Neuron (in vitro differentiated cells): ENCODE measurements around the gene DNM1.

Experiments
- H2AFZ ChIP-seq: one replicate; pipeline ENCODE4 v1.6.1; 2013; ENCODE audit warnings: low read depth, mild to moderate bottlenecking, inconsistent platforms, low read length, moderate library complexity
- H3K27me3 ChIP-seq: one replicate; pipeline ENCODE4 v1.6.1; 2013; ENCODE audit warnings: low read length; ENCODE audit not compliant: insufficient read depth
- H3K36me3 ChIP-seq: one replicate; pipeline ENCODE4 v1.6.1; 2013; ENCODE audit warnings: low read length; ENCODE audit not compliant: insufficient read depth
- H3K4me1 ChIP-seq: one replicate; pipeline ENCODE4 v1.6.1; 2013; ENCODE audit warnings: low read length; ENCODE audit not compliant: insufficient read depth
- H3K4me3 ChIP-seq: 2 replicates; pipeline ENCODE4 v1.5.1; 2013; ENCODE audit warnings: mild to moderate bottlenecking, low read length, moderate library complexity
- H3K9me3 ChIP-seq: one replicate; pipeline ENCODE4 v1.6.1; 2013; ENCODE audit warnings: low read length

The DNM1 gene

GRCh38 chr9:128249558-128249907, 46.4 kb downstream of the DNM1 start:
- no peaks in the 10 kb centered on the region for H3K27me3 ChIP-seq
- no peak overlapping the region for H3K4me3 ChIP-seq
- H3K9me3 ChIP-seq, result no peaks in the 10 kb centered on the region
- H2AFZ ChIP-seq, result no peak overlapping the region
- peaks cover 14% of the 10 kb centered on the region for H3K4me1 ChIP-seq
- peaks cover 9% of the 10 kb centered on the region for H3K36me3 ChIP-seq

- Histone ChIP-seq H3K4me1 (peaks cover 11% of the 10 kb centered on the region), H3K4me3 (no peak overlapping the region)
These were observed 47.0 kb downstream of the DNM1 start for GRCh38 chr9:128249908-128250838.

GRCh38 chr9:128250839-128251731, 47.9 kb downstream of the DNM1 start:
- Histone ChIP-seq H3K4me1 (peaks cover 3% of the 10 kb centered on the region), H2AFZ (no peak overlapping the region), H3K36me3 (peaks cover 11% of the 10 kb centered on the region), H3K27me3 (no peaks in the 10 kb centered on the region), H3K4me3 (no peak overlapping the region), H3K9me3 (no peaks in the 10 kb centered on the region)

More at GRCh38 chr9:128249908-128250838, 47.0 kb downstream of the DNM1 start:
- peaks cover 9% of the 10 kb centered on the region for H3K36me3 ChIP-seq
- H3K9me3 ChIP-seq, result no peaks in the 10 kb centered on the region
- no peak overlapping the region for H2AFZ ChIP-seq
- H3K27me3 ChIP-seq, result no peaks in the 10 kb centered on the region

- no peak overlapping the region for H3K4me3 ChIP-seq
- H3K9me3 ChIP-seq, result no peaks in the 10 kb centered on the region
- H3K27me3 ChIP-seq, result no peaks in the 10 kb centered on the region
- H3K36me3 ChIP-seq, result peaks cover 11% of the 10 kb centered on the region
- no peak overlapping the region for H2AFZ ChIP-seq
- no peaks in the 10 kb centered on the region for H3K4me1 ChIP-seq
These were observed 48.5 kb downstream of the DNM1 start for GRCh38 chr9:128251732-128252100.

- H3K27me3 ChIP-seq, result no peaks in the 10 kb centered on the region
- peaks cover 17% of the 10 kb centered on the region for H3K36me3 ChIP-seq
- H2AFZ ChIP-seq, result no peak overlapping the region
These were observed 49.3 kb downstream of the DNM1 start for GRCh38 chr9:128252317-128253139.

GRCh38 chr9:128253140-128253990, 50.2 kb downstream of the DNM1 start:
- H3K4me1 ChIP-seq, result no peaks in the 10 kb centered on the region
- H3K4me3 ChIP-seq, result no peak overlapping the region
- H2AFZ ChIP-seq, result no peak overlapping the region
- peaks cover 23% of the 10 kb centered on the region for H3K36me3 ChIP-seq
- H3K9me3 ChIP-seq, result no peaks in the 10 kb centered on the region
- H3K27me3 ChIP-seq, result no peaks in the 10 kb centered on the region

More at GRCh38 chr9:128252317-128253139, 49.3 kb downstream of the DNM1 start:
- Histone ChIP-seq H3K9me3 (no peaks in the 10 kb centered on the region), H3K4me1 (no peaks in the 10 kb centered on the region), H3K4me3 (no peak overlapping the region)

- Histone ChIP-seq H2AFZ (no peak overlapping the region), H3K36me3 (peaks cover 26% of the 10 kb centered on the region), H3K9me3 (no peaks in the 10 kb centered on the region), H3K27me3 (no peaks in the 10 kb centered on the region), H3K4me1 (no peaks in the 10 kb centered on the region), H3K4me3 (no peak overlapping the region)
These were observed 50.8 kb downstream of the DNM1 start for GRCh38 chr9:128253991-128254346.

GRCh38 chr9:128254362-128254761, 51.2 kb downstream of the DNM1 start:
- Histone ChIP-seq H3K27me3 (no peaks in the 10 kb centered on the region), H3K9me3 (no peaks in the 10 kb centered on the region), H3K36me3 (peaks cover 29% of the 10 kb centered on the region), H3K4me3 (no peak overlapping the region), H3K4me1 (no peaks in the 10 kb centered on the region), H2AFZ (no peak overlapping the region)

- no peak overlapping the region for H3K4me3 ChIP-seq
- H2AFZ ChIP-seq, result no peak overlapping the region
- peaks cover 33% of the 10 kb centered on the region for H3K36me3 ChIP-seq
These were observed 51.9 kb downstream of the DNM1 start for GRCh38 chr9:128254855-128255759.

GRCh38 chr9:128257086-128257825, 54.1 kb downstream of the DNM1 start:
- no peaks in the 10 kb centered on the region for H3K4me1 ChIP-seq
- H3K4me3 ChIP-seq, result no peak overlapping the region
- H3K27me3 ChIP-seq, result no peaks in the 10 kb centered on the region
- no peaks in the 10 kb centered on the region for H3K9me3 ChIP-seq
- H2AFZ ChIP-seq, result no peak overlapping the region
- peaks cover 52% of the 10 kb centered on the region for H3K36me3 ChIP-seq

More at GRCh38 chr9:128254855-128255759, 51.9 kb downstream of the DNM1 start:
- Histone ChIP-seq H3K9me3 (no peaks in the 10 kb centered on the region), H3K4me1 (no peaks in the 10 kb centered on the region), H3K27me3 (no peaks in the 10 kb centered on the region)

GRCh38 chr9:128257907-128258306, 54.7 kb downstream of the DNM1 start:
- peaks cover 59% of the 10 kb centered on the region for H3K36me3 ChIP-seq
- H3K4me3 ChIP-seq, result no peak overlapping the region
- no peaks in the 10 kb centered on the region for H3K9me3 ChIP-seq
- no peaks in the 10 kb centered on the region for H3K4me1 ChIP-seq
- H2AFZ ChIP-seq, result no peak overlapping the region
- H3K27me3 ChIP-seq, result no peaks in the 10 kb centered on the region
